HG02938 (cell line): Measurements from ENCODE around the gene OSM.

ENCODE experiments used
- ATAC-seq: cut with Tn5 transposase; IDR thresholded peaks from one replicate; pipeline ENCODE4 v1.9.1; 2021; ENCODE audit warnings: mild to moderate bottlenecking, moderate library complexity; ENCODE audit not compliant: unreplicated experiment

OSM gene

DNA sequence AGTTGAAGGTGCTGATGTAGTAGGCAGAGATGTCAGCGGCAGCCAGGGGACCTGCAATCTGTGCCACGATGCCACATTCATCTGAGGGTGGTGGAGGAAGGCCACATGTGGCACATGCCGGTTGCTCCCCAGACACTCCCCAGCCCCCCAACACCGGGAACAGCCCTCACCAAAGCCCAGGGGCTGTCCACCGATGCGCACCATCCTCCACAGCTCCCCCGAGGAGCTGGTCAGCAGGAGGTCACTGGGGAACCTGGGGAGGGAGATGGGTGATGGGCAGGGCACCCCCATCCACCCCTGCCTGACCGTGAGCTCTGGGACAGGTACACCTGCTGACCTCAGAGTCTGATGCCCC, 19.2 kb upstream of the OSM start:
- ATAC-seq = no peak

GRCh38 chr22:30285176-30285845, 18.7 kb upstream of the OSM start:
- no peak for ATAC-seq

DNA sequence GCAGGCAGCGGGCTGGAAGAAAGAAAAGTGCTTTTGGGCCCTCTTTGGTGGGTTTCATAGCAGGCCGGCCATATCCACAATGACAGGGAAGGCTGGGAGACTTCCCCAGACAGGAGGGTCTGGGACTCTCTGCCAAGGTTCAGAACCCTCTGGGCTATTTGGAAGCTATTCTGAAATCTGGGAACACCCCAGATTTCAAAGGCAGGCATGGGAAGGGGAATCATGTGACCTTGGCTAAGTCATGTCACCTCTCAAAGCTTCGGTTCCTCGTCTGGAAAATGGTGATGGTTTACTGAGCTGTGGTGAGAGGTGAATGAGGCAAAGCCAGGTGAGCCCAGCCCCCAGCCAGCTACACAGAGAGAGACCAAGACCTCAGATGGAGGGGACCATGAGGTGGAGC, 18.0 kb upstream of the OSM start:
- no peak for ATAC-seq

DNA sequence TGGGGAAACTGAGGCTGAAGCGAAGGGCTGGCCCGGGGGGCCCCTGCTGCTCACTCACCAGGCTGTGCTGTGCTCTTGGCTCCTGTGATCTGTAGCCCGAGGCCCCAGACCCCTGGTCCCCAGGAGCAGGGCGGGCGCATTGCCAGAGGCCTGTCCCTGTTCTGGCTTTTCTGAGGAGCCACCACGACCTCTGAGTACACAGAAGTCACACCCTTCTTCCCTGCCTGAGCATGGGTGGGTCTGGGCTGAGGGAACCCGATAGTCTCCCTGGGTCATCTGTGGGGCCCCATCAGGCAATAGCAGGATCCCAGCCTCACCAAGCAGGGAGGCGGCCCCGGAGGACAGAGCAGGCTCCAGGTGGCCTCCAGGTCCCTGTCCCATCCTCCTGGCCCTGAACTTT, 17.5 kb upstream of the OSM start:
- no peak for ATAC-seq

GRCh38 chr22:30283342-30283741, 16.7 kb upstream of the OSM start:
- no peak for ATAC-seq

- no peak for ATAC-seq
Observed at GRCh38 chr22:30282616-30283046, 16.0 kb upstream of the OSM start.

- ATAC-seq = no peak
Observed at GRCh38 chr22:30280505-30280904, 13.9 kb upstream of the OSM start.

GRCh38 chr22:30279932-30280331, 13.3 kb upstream of the OSM start:
- ATAC-seq = no peak

GRCh38 chr22:30279046-30279788, 12.6 kb upstream of the OSM start:
- no peak for ATAC-seq

DNA sequence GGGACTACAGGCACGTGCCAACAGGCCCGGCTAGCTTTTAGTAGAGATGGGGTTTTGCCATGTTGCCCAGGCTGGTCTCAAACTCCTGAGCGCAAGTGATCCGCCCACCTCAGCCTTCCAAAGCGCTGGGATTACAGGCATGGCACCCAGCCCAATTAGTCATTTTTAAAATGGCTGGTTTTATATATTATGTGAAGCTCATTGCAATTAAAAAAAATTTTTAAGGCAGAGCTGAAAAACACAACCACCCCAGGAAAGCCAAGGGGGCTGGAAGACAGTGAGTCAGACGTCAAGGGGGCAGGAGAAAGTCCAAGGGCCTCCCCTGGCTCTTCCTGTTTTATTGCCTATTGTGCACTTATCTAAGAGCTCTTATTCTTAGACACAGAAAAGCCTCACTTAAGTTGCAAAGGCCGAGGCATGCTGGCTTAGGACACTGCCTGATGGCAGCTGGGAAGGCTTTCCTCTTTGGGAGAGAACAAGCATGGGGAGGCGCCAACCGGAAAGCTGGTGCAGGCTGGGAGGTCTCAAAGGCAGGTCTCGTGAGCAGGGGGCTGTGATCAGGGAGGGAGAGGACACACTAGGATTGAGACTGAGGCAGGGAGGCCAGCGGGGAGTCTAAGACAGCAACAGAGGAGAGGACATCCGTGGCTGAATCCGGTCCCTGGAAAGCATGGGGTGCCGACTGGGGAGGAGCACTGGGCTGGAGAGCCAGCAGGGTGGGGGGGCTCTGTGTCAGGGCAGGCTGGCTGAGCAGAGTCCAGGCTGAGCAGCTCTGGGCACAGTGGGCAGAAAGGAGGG, 11.1 kb upstream of the OSM start:
- ATAC-seq = no peak

GRCh38 chr22:30276039-30276438, 9.4 kb upstream of the OSM start:
- no peak for ATAC-seq

GRCh38 chr22:30275625-30276024, 9.0 kb upstream of the OSM start:
- no peak for ATAC-seq

- ATAC-seq = no peak
Observed at GRCh38 chr22:30274437-30274812, 7.8 kb upstream of the OSM start.

GRCh38 chr22:30273711-30274436, 7.2 kb upstream of the OSM start:
- ATAC-seq = no peak

GRCh38 chr22:30272781-30273601, 6.3 kb upstream of the OSM start:
- no peak for ATAC-seq

GRCh38 chr22:30270832-30271231, 4.2 kb upstream of the OSM start:
- ATAC-seq = no peak

- no peak for ATAC-seq
Observed at GRCh38 chr22:30268331-30268730, 1.7 kb upstream of the OSM start.

GRCh38 chr22:30267382-30268302, 991 bp upstream of the OSM start:
- no peak for ATAC-seq

GRCh38 chr22:30265823-30266444, 717 bp downstream of the OSM start:
- no peak for ATAC-seq
